HepG2 (cell line): ENCODE measurements around the gene NPC1. TPM values are rescaled to one million over a fixed set of nuclear protein-coding genes. Genes with fewer than 3 reads are reported as not detected.

Source experiments
- ATAC-seq: fragments of 200-7000 bp; cut with Tn5 transposase; 3 replicates; pipeline ENCODE4 v1.9.1; 2020; ENCODE audit warnings: mild to moderate bottlenecking, moderate library complexity
- BruUV-seq: library from RNA; stranded (reverse); fragments of 400-500 nt; replicated peaks from 2 replicates; lab custom pipeline; 2021; lab: Mats Ljungman, UMichigan
- CTCF ChIA-PET: fragments of 300-600 bp; formaldehyde crosslinking; extraction: SDS; loops from one replicate; lab custom pipeline; 2021; ENCODE audit warnings: low total read pairs, inconsistent platforms, low intra/inter-chr PET ratio; lab: Yijun Ruan, JAX
- POLR2A ChIA-PET: fragments of 350-600 bp; sonication (Branson Sonifier 250); formaldehyde crosslinking; loops from one replicate; lab custom pipeline; 2020; ENCODE audit warnings: antibody characterized with exemption, inconsistent platforms; lab: Yijun Ruan, JAX
- DNase-seq: peaks from one replicate; pipeline ENCODE4 v3.0.0-alpha.2; 2015; ENCODE audit warnings: low spot score
- FAIRE-seq: peaks from 3 replicates; lab custom pipeline; 2011; peaks lifted over from hg19 to GRCh38; lab: Jason Lieb, UNC
- H2AFZ ChIP-seq: one replicate; pipeline ENCODE4 v1.6.1; 2011; ENCODE audit warnings: low read length, inconsistent platforms
- H3K27ac ChIP-seq: fragments of 300-600 bp; 3 replicates; pipeline ENCODE4 v1.8.0; 2011; ENCODE audit warnings: mixed run types, mild to moderate bottlenecking, mixed read lengths, low read length, inconsistent platforms; ENCODE audit not compliant: insufficient read depth; ENCODE audit errors: extremely low read length
- H3K27me3 ChIP-seq, 2 experiments: fragments of 200-600 bp in 1 of 2; 2 replicates in 1 of 2; 3 replicates in 1 of 2; pipeline versions ENCODE4 v1.6.0 to v1.8.0; 2011; ENCODE audit warnings: low read length in 2 of 2, mild to moderate bottlenecking in 2 of 2, moderate library complexity in 2 of 2, inconsistent platforms in 1 of 2; ENCODE audit not compliant: insufficient read depth in 2 of 2, control insufficient read depth in 1 of 2
- H3K36me3 ChIP-seq, 2 experiments: fragments of 200-600 bp in 1 of 2; replicated peaks in 1 of 2; 2 replicates in 1 of 2; 3 replicates in 1 of 2; pipeline versions ENCODE4 v1.5.1 to v1.8.0; 2011; ENCODE audit warnings: low read length in 2 of 2, inconsistent platforms in 1 of 2; ENCODE audit not compliant: insufficient read depth in 2 of 2, control insufficient read depth in 1 of 2
- H3K4me1 ChIP-seq: 2 replicates; pipeline ENCODE4 v1.5.1; 2012; ENCODE audit warnings: low read length, inconsistent platforms; ENCODE audit not compliant: insufficient read depth
- H3K4me2 ChIP-seq: 2 replicates; pipeline ENCODE4 v1.6.0; 2011; ENCODE audit warnings: low read depth, low read length, inconsistent platforms
- H3K4me3 ChIP-seq, 3 experiments: fragments of 200-600 bp in 1 of 3; sonication (generic), shearing (Covaris generic) in 1 of 3; replicated peaks in 1 of 3; 2 replicates each; pipeline ENCODE4 v1.5.1; 2011 to 2016; ENCODE audit warnings: low read length in 3 of 3, inconsistent platforms in 2 of 3, low read depth in 2 of 3, mild to moderate bottlenecking in 2 of 3, control low read depth in 1 of 3, mixed read lengths in 1 of 3; ENCODE audit not compliant: insufficient read depth in 1 of 3
- H3K79me2 ChIP-seq: one replicate; pipeline ENCODE4 v1.6.1; 2011; ENCODE audit warnings: low read length, inconsistent platforms; ENCODE audit not compliant: insufficient read depth
- H3K9ac ChIP-seq: 2 replicates; pipeline ENCODE4 v1.6.0; 2011; ENCODE audit warnings: mild to moderate bottlenecking, low read depth, low read length, inconsistent platforms; ENCODE audit not compliant: insufficient read depth
- H3K9me3 ChIP-seq: 2 replicates; pipeline ENCODE4 v1.5.1; 2012; ENCODE audit warnings: mild to moderate bottlenecking, low read length
- H4K20me1 ChIP-seq: 2 replicates; pipeline ENCODE4 v1.6.0; 2011; ENCODE audit warnings: inconsistent platforms, mild to moderate bottlenecking, low read length, moderate library complexity; ENCODE audit not compliant: insufficient read depth
- HNF1B ChIP-seq: sonication (generic); formaldehyde crosslinking; IDR thresholded peaks from 2 replicates; pipeline ENCODE4 v1.5.1; 2020; ENCODE audit warnings: mild to moderate bottlenecking, moderate library complexity, missing genetic modification reagents
- IKZF5 ChIP-seq: IDR thresholded peaks from 2 replicates; pipeline ENCODE4 v1.6.1; 2018; ENCODE audit warnings: missing genetic modification reagents, mild to moderate bottlenecking, missing compliant biosample characterization
- MAFG ChIP-seq: sonication (generic); formaldehyde crosslinking; IDR thresholded peaks from 2 replicates; pipeline ENCODE4 v1.5.1; 2020; ENCODE audit warnings: mild to moderate bottlenecking, missing genetic modification reagents
- NBN ChIP-seq: fragments of 450-650 bp; conservative IDR thresholded peaks from 2 replicates; pipeline ENCODE4 v1.6.1; 2017
- NCOA2 ChIP-seq: sonication (generic); formaldehyde crosslinking; IDR thresholded peaks from 2 replicates; pipeline ENCODE4 v1.8.0; 2022; ENCODE audit warnings: inconsistent platforms
- PTBP1 ChIP-seq: fragments of 200-400 bp; formaldehyde crosslinking; IDR thresholded peaks from 2 replicates; pipeline ENCODE4 v1.6.1; 2018; ENCODE audit warnings: low read length, low read depth; ENCODE audit not compliant: poor library complexity, severe bottlenecking
- SSRP1 ChIP-seq: IDR thresholded peaks from 2 replicates; pipeline ENCODE4 v1.6.1; 2016; ENCODE audit warnings: control low read depth
- SUZ12 ChIP-seq: fragments of 150-350 bp; IDR thresholded peaks from 2 replicates; pipeline ENCODE4 v1.6.1; 2014; ENCODE audit warnings: low read depth, low read length
- TBX2 ChIP-seq: sonication (generic); formaldehyde crosslinking; IDR thresholded peaks from 2 replicates; pipeline ENCODE4 v1.5.0; 2020; ENCODE audit warnings: missing genetic modification reagents, mild to moderate bottlenecking, borderline replicate concordance
- ZIK1 ChIP-seq: sonication (generic); formaldehyde crosslinking; IDR thresholded peaks from 2 replicates; pipeline ENCODE4 v1.5.0; 2020; ENCODE audit warnings: mild to moderate bottlenecking, low read depth, missing genetic modification reagents, borderline replicate concordance
- ZNF331 ChIP-seq: sonication (generic); formaldehyde crosslinking; IDR thresholded peaks from 2 replicates; pipeline ENCODE4 v1.4.0; 2020; ENCODE audit warnings: missing genetic modification reagents
- ZNF737 ChIP-seq: sonication (generic); formaldehyde crosslinking; IDR thresholded peaks from 2 replicates; pipeline ENCODE4 v1.5.0; 2020; ENCODE audit warnings: missing genetic modification reagents, mild to moderate bottlenecking, borderline replicate concordance
- ZNF83 ChIP-seq: sonication (generic); formaldehyde crosslinking; IDR thresholded peaks from 2 replicates; pipeline ENCODE4 v1.4.0; 2020; ENCODE audit warnings: missing genetic modification reagents, mild to moderate bottlenecking, borderline replicate concordance
- ZNF891 ChIP-seq: sonication (generic); formaldehyde crosslinking; IDR thresholded peaks from 2 replicates; pipeline ENCODE4 v1.5.0; 2020; ENCODE audit warnings: mild to moderate bottlenecking, missing genetic modification reagents
- ZXDC ChIP-seq: sonication (generic); formaldehyde crosslinking; IDR thresholded peaks from 2 replicates; pipeline ENCODE4 v1.5.0; 2020; ENCODE audit warnings: mild to moderate bottlenecking, missing genetic modification reagents
- WGBS: methylation state at CpG from one replicate; pipeline ENCODE4 v1.1.6; 2017; ENCODE audit warnings: low lambda C conversion rate; 5-methylcytosine and 5-hydroxymethylcytosine counted together
- in situ Hi-C: cut with HindIII; loops from 2 replicates; pipeline ENCODE4 v1.10.0; 2017; ENCODE audit warnings: low pct_unique_long_range_greater_than_20kb; ENCODE audit not compliant: extremely low pct_ligation_motif_present
- intact Hi-C: fragments of 100-400 bp; cut with micrococcal nuclease; formaldehyde crosslinking; loops from one replicate; pipeline ENCODE4 v1.10.0; 2022; ENCODE audit not compliant: unreplicated experiment
- polyA plus RNA-seq, 8 experiments: library from polyadenylated mRNA; depleted of rRNA in 3 of 8; stranded (reverse) in 7 of 8; unstranded in 1 of 8; fragments of >200 nt; fragmentation: Illumina TruSeq in 4 of 8; extraction: Trizol in 4 of 8; gene quantifications; 2 replicates each; pipeline versions ENCODE4 v1.2.1 to v1.2.3, GENCODE V29; 2011 to 2016; ENCODE audit warnings: low read depth in 4 of 8, missing spikeins in 1 of 8, mixed read lengths in 1 of 8; ENCODE audit not compliant: insufficient read depth in 1 of 8
- total RNA-seq, 5 experiments: library from RNA; depleted of rRNA; stranded (reverse); fragments of >200 nt; fragmentation: Illumina TruSeq; extraction: Trizol; gene quantifications; 2 replicates each; pipeline ENCODE4 v1.2.3, GENCODE V29; 2016; ENCODE audit warnings: low read depth in 1 of 5
- TF ChIP-seq, protein P1 (sequence below): sonication (generic); formaldehyde crosslinking; IDR thresholded peaks from 2 replicates; pipeline ENCODE4 v1.4.0; 2020; ENCODE audit warnings: missing genetic modification reagents, borderline replicate concordance

The NPC1 gene
- total and polyA plus RNA-seq, 2 of the 13 experiments (the other 11 are each of a cell fraction or from before 2014, with no cell fraction given): 46.5 to 114 TPM

DNA sequence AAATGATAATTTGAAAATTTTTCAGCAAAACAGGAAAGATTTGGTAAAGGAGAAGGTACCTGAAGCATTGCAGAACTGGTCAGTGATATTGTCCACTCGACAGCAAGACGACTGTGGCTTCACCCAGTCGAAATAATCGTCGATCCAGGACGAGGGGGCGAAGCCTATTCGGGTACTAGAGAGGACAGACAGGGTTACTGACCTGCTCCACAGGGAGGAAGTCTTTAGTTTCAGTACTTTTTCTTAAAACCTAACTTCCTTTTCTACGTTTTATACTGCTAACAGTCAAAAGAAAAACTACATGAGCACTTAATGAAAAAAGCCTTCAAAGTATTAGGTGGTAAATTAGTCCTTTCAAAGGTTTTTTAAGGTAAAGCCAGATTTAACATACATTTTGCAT is 47.0 kb downstream of the NPC1 start:
- Histone ChIP-seq H3K4me1 (peaks cover 15% of the 10 kb centered on the region), H3K9ac (no peak overlapping the region), H3K4me3 (no peak overlapping the region), H4K20me1 (no peaks in the 10 kb centered on the region), H3K9me3 (no peaks in the 10 kb centered on the region), H3K4me2 (no peak overlapping the region), H2AFZ (no peak overlapping the region), H3K36me3 (peaks cover 47 to 97% of the 10 kb centered on the region in 2 experiments), H3K27ac (no peak overlapping the region), H3K79me2 (no peaks in the 10 kb centered on the region), H3K27me3 (no peaks in the 10 kb centered on the region)
- CTCF ChIA-PET: no interaction called here
- in situ Hi-C loops: no loop called here
- DNase-seq (no peak), FAIRE-seq (no peak), ATAC-seq (no peak)
- intact Hi-C loops: no loop called here
- POLR2A ChIA-PET: no interaction called here
- WGBS: 95% methylated on average over 9 of the region's 9 CpGs
- BruUV-seq: no TSS peak
- TF ChIP-seq HNF1B (CRISPR knock-in tag) (no peak), NCOA2 (CRISPR knock-in tag) (no peak), IKZF5 (CRISPR knock-in tag) (no peak), TBX2 (CRISPR knock-in tag) (no peak), ZNF737 (no peak), ZNF891 (CRISPR knock-in tag) (no peak), ZNF83 (no peak), SSRP1 (CRISPR knock-in tag) (no peak), SUZ12 (no peak), ZXDC (CRISPR knock-in tag) (no peak), PTBP1 (no peak), ZNF331 (CRISPR knock-in tag) (no peak), NBN (no peak), ZIK1 (CRISPR knock-in tag) (no peak), MAFG (no peak)
- TF ChIP-seq, protein P1, sequence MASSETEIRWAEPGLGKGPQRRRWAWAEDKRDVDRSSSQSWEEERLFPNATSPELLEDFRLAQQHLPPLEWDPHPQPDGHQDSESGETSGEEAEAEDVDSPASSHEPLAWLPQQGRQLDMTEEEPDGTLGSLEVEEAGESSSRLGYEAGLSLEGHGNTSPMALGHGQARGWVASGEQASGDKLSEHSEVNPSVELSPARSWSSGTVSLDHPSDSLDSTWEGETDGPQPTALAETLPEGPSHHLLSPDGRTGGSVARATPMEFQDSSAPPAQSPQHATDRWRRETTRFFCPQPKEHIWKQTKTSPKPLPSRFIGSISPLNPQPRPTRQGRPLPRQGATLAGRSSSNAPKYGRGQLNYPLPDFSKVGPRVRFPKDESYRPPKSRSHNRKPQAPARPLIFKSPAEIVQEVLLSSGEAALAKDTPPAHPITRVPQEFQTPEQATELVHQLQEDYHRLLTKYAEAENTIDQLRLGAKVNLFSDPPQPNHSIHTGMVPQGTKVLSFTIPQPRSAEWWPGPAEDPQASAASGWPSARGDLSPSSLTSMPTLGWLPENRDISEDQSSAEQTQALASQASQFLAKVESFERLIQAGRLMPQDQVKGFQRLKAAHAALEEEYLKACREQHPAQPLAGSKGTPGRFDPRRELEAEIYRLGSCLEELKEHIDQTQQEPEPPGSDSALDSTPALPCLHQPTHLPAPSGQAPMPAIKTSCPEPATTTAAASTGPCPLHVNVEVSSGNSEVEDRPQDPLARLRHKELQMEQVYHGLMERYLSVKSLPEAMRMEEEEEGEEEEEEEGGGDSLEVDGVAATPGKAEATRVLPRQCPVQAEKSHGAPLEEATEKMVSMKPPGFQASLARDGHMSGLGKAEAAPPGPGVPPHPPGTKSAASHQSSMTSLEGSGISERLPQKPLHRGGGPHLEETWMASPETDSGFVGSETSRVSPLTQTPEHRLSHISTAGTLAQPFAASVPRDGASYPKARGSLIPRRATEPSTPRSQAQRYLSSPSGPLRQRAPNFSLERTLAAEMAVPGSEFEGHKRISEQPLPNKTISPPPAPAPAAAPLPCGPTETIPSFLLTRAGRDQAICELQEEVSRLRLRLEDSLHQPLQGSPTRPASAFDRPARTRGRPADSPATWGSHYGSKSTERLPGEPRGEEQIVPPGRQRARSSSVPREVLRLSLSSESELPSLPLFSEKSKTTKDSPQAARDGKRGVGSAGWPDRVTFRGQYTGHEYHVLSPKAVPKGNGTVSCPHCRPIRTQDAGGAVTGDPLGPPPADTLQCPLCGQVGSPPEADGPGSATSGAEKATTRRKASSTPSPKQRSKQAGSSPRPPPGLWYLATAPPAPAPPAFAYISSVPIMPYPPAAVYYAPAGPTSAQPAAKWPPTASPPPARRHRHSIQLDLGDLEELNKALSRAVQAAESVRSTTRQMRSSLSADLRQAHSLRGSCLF (CRISPR knock-in tag): no peak
